HG03066 (cell line): Measurements from ENCODE around the gene HIBCH.
A peak's percentile ranks its signal among the peaks of the same experiment; 100 is the strongest.
"Not testable (repeated sequence)": the region's sequence is repeated elsewhere in the genome, so short reads cannot be mapped to it uniquely, and the experiment has no call there.

Experiments
- ATAC-seq: cut with Tn5 transposase; IDR thresholded peaks from one replicate; pipeline ENCODE4 v1.9.1; 2021; ENCODE audit warnings: low read depth; ENCODE audit not compliant: unreplicated experiment

Gene HIBCH

DNA sequence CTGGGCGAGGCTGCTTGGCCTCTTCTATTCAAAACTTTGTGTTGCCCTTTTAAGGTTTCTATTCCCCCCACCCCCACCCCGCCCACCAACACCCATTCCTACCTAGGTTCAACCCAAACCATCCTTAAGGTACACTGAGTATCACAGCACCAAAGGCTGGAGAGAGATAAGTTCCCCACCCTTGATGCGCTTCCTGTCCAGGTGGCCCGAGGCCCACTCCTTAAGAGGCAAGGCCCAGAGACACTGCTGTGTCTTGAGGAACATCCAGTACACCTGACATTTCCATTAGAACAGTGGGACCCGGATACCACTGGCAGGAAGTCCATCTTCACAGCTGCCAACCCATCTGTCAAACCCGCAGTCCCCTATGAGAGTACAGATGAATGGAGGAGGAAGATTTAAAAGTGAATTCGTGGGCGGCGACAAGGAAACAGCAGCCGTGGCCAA, 23.5 kb upstream of the HIBCH start:
- ATAC-seq, result peak; percentile 34

GRCh38 chr2:190342611-190343010, 23.0 kb upstream of the HIBCH start:
- no peak for ATAC-seq

GRCh38 chr2:190340369-190340768, 20.7 kb upstream of the HIBCH start:
- no peak for ATAC-seq

- no peak for ATAC-seq
Observed at GRCh38 chr2:190339394-190339793, 19.8 kb upstream of the HIBCH start.

- no peak for ATAC-seq
Observed at GRCh38 chr2:190338453-190338852, 18.8 kb upstream of the HIBCH start.

GRCh38 chr2:190336420-190336819, 16.8 kb upstream of the HIBCH start:
- ATAC-seq, result no peak

GRCh38 chr2:190335584-190335983, 16.0 kb upstream of the HIBCH start:
- ATAC-seq, result not testable (repeated sequence)

GRCh38 chr2:190335225-190335559, 15.6 kb upstream of the HIBCH start:
- no peak for ATAC-seq

GRCh38 chr2:190334479-190335224, 15.0 kb upstream of the HIBCH start:
- ATAC-seq, result no peak

GRCh38 chr2:190333928-190334327, 14.3 kb upstream of the HIBCH start:
- no peak for ATAC-seq

GRCh38 chr2:190333395-190333794, 13.8 kb upstream of the HIBCH start:
- ATAC-seq, result no peak

DNA sequence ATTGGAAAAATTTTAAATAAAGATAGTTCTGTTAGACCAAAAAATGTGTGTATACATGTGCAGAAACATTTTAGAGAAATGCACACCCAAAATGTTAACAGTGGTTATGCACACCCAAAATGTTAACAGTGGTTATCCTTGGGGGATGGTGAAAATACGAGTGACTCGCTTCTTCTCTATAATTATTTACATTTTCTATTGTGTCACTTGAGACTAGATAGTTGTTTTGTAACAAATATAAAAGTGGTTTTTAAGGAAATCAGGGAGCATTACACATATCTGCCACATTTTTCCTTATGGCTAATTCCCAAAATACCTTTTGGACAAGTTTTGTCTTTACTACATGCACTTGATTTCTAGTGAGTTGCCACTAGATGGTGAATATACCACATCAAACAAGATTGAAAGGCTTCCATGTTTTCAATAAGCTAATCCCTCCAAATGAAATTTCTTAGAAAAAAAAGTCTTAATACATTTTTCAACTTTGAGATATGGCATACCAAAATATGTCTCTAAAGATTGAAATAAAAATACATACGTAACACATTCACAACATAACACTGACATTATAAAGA, 9.0 kb upstream of the HIBCH start:
- no peak for ATAC-seq

GRCh38 chr2:190327867-190328572, 8.4 kb upstream of the HIBCH start:
- no peak for ATAC-seq

DNA sequence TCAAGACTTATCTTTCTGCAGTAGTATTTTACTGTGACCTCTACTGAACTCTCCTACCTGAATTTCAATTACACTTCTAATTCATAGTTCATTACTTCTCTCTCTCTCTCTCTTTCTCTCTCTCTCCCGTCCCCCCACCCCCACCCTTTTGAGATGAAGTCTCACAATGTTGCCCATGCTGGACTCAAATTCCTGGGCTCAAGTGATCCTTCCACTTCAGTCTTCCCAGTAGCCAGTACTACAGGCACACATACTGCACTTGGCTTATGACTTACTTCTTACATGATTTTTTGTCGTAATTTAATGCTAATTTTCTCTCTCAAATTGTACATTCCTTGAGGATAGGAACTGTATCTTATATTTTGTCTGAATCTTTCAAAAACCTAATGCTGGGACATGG, 6.0 kb upstream of the HIBCH start:
- no peak for ATAC-seq

GRCh38 chr2:190323406-190323805, 3.8 kb upstream of the HIBCH start:
- ATAC-seq, result no peak

GRCh38 chr2:190320696-190321095, 1.1 kb upstream of the HIBCH start:
- ATAC-seq, result no peak

GRCh38 chr2:190318931-190319554, 583 bp downstream of the HIBCH start:
- ATAC-seq, result peak; percentile 30

DNA sequence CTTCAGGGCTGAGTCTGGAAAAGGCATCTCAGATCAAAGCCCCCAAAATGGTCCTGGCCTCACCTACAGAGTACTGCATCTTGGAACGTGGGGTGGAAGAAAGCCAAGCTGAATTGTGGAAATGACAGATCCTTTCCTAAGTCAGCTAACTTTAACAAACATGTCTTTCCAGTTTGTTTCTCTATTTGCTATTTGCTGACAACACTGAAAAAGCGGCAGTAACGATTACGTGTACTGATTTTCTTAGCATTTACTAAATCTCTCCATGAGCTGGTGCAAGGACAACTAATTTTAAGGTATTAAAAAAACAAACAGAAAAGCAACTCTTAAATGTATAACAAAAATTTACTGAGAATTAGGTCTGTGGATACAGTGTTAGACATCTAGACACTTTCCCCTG, 1.1 kb downstream of the HIBCH start:
- ATAC-seq, result no peak

GRCh38 chr2:190315273-190315672, 4.4 kb downstream of the HIBCH start:
- ATAC-seq, result no peak

DNA sequence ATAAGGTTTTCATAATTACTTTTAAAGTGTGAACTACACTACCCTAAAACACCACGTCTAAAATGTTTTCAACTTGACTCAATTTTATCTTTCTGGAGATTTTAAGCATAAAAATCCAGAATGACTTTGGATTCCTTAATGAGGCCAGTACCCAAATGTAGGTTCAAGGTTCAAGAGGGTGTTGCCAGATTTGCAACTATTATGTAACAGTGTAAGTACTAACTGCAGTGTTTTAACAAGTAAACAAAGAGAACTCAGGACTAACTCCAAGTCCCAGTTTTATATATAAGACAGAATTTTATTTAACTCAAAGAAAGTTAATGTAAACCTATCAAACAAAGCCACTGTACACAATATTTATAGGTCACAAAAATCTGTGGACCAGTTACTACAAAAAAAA, 5.7 kb downstream of the HIBCH start:
- ATAC-seq, result no peak

GRCh38 chr2:190312635-190313025, 7.0 kb downstream of the HIBCH start:
- ATAC-seq, result not testable (repeated sequence)
